H9 (cell line): ENCODE measurements around the gene TNMD. TPM values are rescaled to one million over a fixed set of nuclear protein-coding genes. Genes with fewer than 3 reads are reported as not detected.

Source experiments
- DNase-seq: peaks from one replicate; pipeline ENCODE4 v3.0.0-alpha.2; 2017
- H2AFZ ChIP-seq: one replicate; pipeline ENCODE4 v1.6.1; 2013; ENCODE audit warnings: mild to moderate bottlenecking, low read length, control low read depth, moderate library complexity
- H2AK5ac ChIP-seq: 2 replicates; pipeline ENCODE4 v1.6.1; 2013; ENCODE audit warnings: low read length, control low read depth, mixed read lengths; ENCODE audit not compliant: insufficient read length
- H2BK120ac ChIP-seq: one replicate; pipeline ENCODE4 v1.6.1; 2013; ENCODE audit warnings: low read depth, mild to moderate bottlenecking, low read length, control low read depth, inconsistent platforms; ENCODE audit not compliant: poor library complexity, severe bottlenecking
- H2BK12ac ChIP-seq: 2 replicates; pipeline ENCODE4 v1.6.1; 2013; ENCODE audit warnings: low read length, control low read depth, mixed read lengths, low read depth; ENCODE audit not compliant: insufficient read length
- H2BK15ac ChIP-seq: 2 replicates; pipeline ENCODE4 v1.6.1; 2013; ENCODE audit warnings: low read depth, low read length, control low read depth
- H2BK20ac ChIP-seq: one replicate; pipeline ENCODE4 v1.6.1; 2013; ENCODE audit warnings: low read depth, mild to moderate bottlenecking, low read length, control low read depth, inconsistent platforms; ENCODE audit not compliant: poor library complexity, severe bottlenecking
- H2BK5ac ChIP-seq: 2 replicates; pipeline ENCODE4 v1.6.1; 2013; ENCODE audit warnings: low read length, control low read depth, mixed read lengths; ENCODE audit not compliant: insufficient read length
- H3K14ac ChIP-seq: 2 replicates; pipeline ENCODE4 v1.6.1; 2013; ENCODE audit warnings: low read length, control low read depth; ENCODE audit not compliant: insufficient read depth
- H3K18ac ChIP-seq: 2 replicates; pipeline ENCODE4 v1.6.1; 2013; ENCODE audit warnings: low read depth, mild to moderate bottlenecking, mixed read lengths, low read length, control low read depth; ENCODE audit not compliant: insufficient read length
- H3K23ac ChIP-seq: 2 replicates; pipeline ENCODE4 v1.6.1; 2013; ENCODE audit warnings: low read length, control low read depth, mixed read lengths, low read depth; ENCODE audit not compliant: insufficient read length
- H3K23me2 ChIP-seq: 2 replicates; pipeline ENCODE4 v1.6.1; 2013; ENCODE audit warnings: low read depth, mild to moderate bottlenecking, mixed read lengths, low read length, control low read depth; ENCODE audit not compliant: insufficient read length, poor library complexity, severe bottlenecking
- H3K27ac ChIP-seq: 2 replicates; pipeline ENCODE4 v1.5.1; 2013; ENCODE audit warnings: low read length, control low read depth, mixed read lengths, low read depth; ENCODE audit not compliant: insufficient read length
- H3K27me3 ChIP-seq: 2 replicates; pipeline ENCODE4 v1.6.1; 2013; ENCODE audit warnings: low read length, control low read depth, inconsistent platforms; ENCODE audit not compliant: insufficient read depth
- H3K4ac ChIP-seq: 2 replicates; pipeline ENCODE4 v1.6.1; 2013; ENCODE audit warnings: low read depth, mild to moderate bottlenecking, control low read depth, inconsistent platforms, low read length, moderate library complexity
- H3K4me1 ChIP-seq: 2 replicates; pipeline ENCODE4 v1.6.1; 2013; ENCODE audit warnings: low read length, control low read depth, inconsistent platforms; ENCODE audit not compliant: insufficient read depth
- H3K4me2 ChIP-seq: 2 replicates; pipeline ENCODE4 v1.6.1; 2013; ENCODE audit warnings: low read length, control low read depth, mixed read lengths; ENCODE audit not compliant: insufficient read length, insufficient read depth
- H3K56ac ChIP-seq: 2 replicates; pipeline ENCODE4 v1.6.1; 2013; ENCODE audit warnings: low read depth, mild to moderate bottlenecking, mixed read lengths, low read length, control low read depth; ENCODE audit not compliant: insufficient read length
- H3K79me1 ChIP-seq: 2 replicates; pipeline ENCODE4 v1.6.1; 2013; ENCODE audit warnings: low read depth, mild to moderate bottlenecking, moderate library complexity, low read length, control low read depth, inconsistent platforms; ENCODE audit not compliant: insufficient read depth, poor library complexity, severe bottlenecking
- H3K79me2 ChIP-seq: 2 replicates; pipeline ENCODE4 v1.6.1; 2013; ENCODE audit warnings: low read length, control low read depth, inconsistent platforms; ENCODE audit not compliant: insufficient read depth
- H3K9ac ChIP-seq: 2 replicates; pipeline ENCODE4 v1.6.1; 2013; ENCODE audit warnings: low read length, control low read depth, mixed read lengths; ENCODE audit not compliant: insufficient read length; ENCODE audit errors: extremely low read depth
- H3K9me3 ChIP-seq: one replicate; pipeline ENCODE4 v1.6.1; 2013; ENCODE audit warnings: low read depth, low read length, inconsistent platforms; ENCODE audit not compliant: control insufficient read depth
- H3T11ph ChIP-seq: one replicate; pipeline ENCODE4 v1.6.1; 2013; ENCODE audit warnings: mild to moderate bottlenecking, low read length, control low read depth, inconsistent platforms
- H4K20me1 ChIP-seq: one replicate; pipeline ENCODE4 v1.6.1; 2013; ENCODE audit not compliant: control insufficient read depth, insufficient read length, insufficient read depth
- H4K5ac ChIP-seq: 2 replicates; pipeline ENCODE4 v1.6.1; 2013; ENCODE audit warnings: low read depth, mild to moderate bottlenecking, mixed read lengths, low read length, control low read depth; ENCODE audit not compliant: insufficient read length
- H4K8ac ChIP-seq: replicated peaks from 2 replicates; pipeline ENCODE4 v1.6.1; 2013; ENCODE audit warnings: low read length, control low read depth, mixed read lengths, low read depth; ENCODE audit not compliant: insufficient read length
- H4K91ac ChIP-seq: 2 replicates; pipeline ENCODE4 v1.6.1; 2013; ENCODE audit warnings: low read depth, mild to moderate bottlenecking, moderate library complexity, mixed read lengths, low read length, control low read depth; ENCODE audit not compliant: insufficient read length
- H3K27ac Mint-ChIP-seq, 3 experiments: 2 replicates in 2 of 3; 3 replicates in 1 of 3; pipeline ENCODE4 v1.8.0; 2020 to 2021; ENCODE audit warnings: mixed read lengths in 3 of 3, mild to moderate bottlenecking in 1 of 3, moderate library complexity in 1 of 3
- H3K27me3 Mint-ChIP-seq: 2 replicates; pipeline ENCODE4 v1.8.0; 2021; ENCODE audit warnings: low read depth, mild to moderate bottlenecking, moderate library complexity, mixed read lengths
- H3K36me3 Mint-ChIP-seq, 3 experiments: 2 replicates in 2 of 3; 3 replicates in 1 of 3; pipeline ENCODE4 v1.8.0; 2020 to 2021; ENCODE audit warnings: low read depth in 3 of 3, mixed read lengths in 3 of 3; ENCODE audit not compliant: insufficient read depth in 1 of 3
- H3K4me1 Mint-ChIP-seq, 2 experiments: 2 replicates each; pipeline ENCODE4 v1.8.0; 2020; ENCODE audit warnings: mixed read lengths in 2 of 2
- H3K4me3 Mint-ChIP-seq, 2 experiments: 2 replicates in 1 of 2; 3 replicates in 1 of 2; pipeline ENCODE4 v1.8.0; 2020 to 2021; ENCODE audit warnings: mild to moderate bottlenecking in 2 of 2, mixed read lengths in 2 of 2, moderate library complexity in 1 of 2
- H3K9me3 Mint-ChIP-seq, 2 experiments: 2 replicates in 1 of 2; 3 replicates in 1 of 2; pipeline ENCODE4 v1.8.0; 2020; ENCODE audit warnings: mild to moderate bottlenecking in 2 of 2, mixed read lengths in 2 of 2, moderate library complexity in 1 of 2
- WGBS: extraction: QIAGEN DNeasy Blood & Tissue Kit; methylation state at CpG from one replicate; pipeline ENCODE4 v1.1.7; 2013; ENCODE audit warnings: missing lambda C conversion rate, low lambda C conversion rate, mixed read lengths; ENCODE audit not compliant: insufficient read length; ENCODE audit errors: extremely low coverage; 5-methylcytosine and 5-hydroxymethylcytosine counted together
- total RNA-seq: library from RNA; stranded (reverse); gene quantifications from 2 replicates; pipeline ENCODE4 v1.2.1, GENCODE V29; 2021
- TF ChIP-seq, protein P1 (sequence below): fragments of 200-600 bp; sonication (generic); conservative IDR thresholded peaks from 3 replicates; pipeline ENCODE4 v1.8.0; 2021; ENCODE audit warnings: antibody characterized with exemption, mild to moderate bottlenecking

TNMD gene
- total RNA-seq, 1 experiment from 2014 or later: 1.7 TPM

DNA sequence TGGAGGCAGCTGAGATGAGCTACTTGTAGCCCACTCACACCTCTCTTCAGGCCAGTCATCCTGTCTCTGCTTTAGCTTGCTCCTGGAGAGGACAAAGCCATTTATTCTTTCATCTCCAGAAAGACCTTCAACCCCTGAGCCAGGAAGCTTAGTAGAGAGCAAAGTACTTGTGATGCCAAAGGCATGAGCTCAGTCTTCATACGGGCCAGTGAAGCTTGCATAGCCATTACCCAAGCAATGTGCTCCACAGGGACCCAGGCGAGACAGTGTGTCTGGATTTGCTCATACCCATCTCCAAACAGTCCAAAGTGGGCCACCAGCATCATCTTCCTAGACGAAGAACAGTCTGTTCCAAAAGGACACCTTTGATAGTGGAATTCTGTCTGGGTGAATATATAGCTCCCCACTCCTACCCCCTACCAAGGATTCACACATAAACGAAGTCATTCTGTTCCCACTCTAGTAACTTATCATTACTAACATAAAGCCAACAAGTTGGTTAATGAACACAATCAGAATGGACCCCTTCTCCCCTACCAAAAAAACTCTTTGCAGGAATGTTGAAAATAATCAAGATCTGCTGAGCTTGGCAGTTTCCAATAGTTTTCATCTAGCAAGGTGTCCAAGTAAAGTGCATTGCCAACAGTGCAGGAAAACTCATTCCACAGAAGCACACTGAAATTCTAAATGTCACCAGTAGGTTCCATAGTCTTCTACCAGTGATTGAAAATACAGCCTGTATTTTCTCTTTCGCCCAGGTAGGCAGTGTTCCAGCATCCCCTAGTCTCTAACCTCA is 6.7 kb downstream of the TNMD start:
- Histone ChIP-seq H4K20me1 (no peaks in the 10 kb centered on the region), H3K18ac (no peak overlapping the region), H3K27me3 (no peaks in the 10 kb centered on the region), H2BK20ac (no peak overlapping the region), H3K4me1 (peaks cover 10% of the 10 kb centered on the region; the same call in 1 of the 2 replicates), H3K56ac (no peak overlapping the region), H2AFZ (no peak overlapping the region), H3K9ac (no peak overlapping the region), H3K4me2 (no peak overlapping the region), H2BK12ac (no peak overlapping the region), H4K8ac (no peak overlapping the region), H3K9me3 (no peaks in the 10 kb centered on the region), H3K23me2 (no peaks in the 10 kb centered on the region), H2BK120ac (no peak overlapping the region), H2BK15ac (no peak overlapping the region), H4K5ac (no peak overlapping the region), H3K23ac (no peak overlapping the region), H2AK5ac (no peak overlapping the region), H3K79me2 (no peaks in the 10 kb centered on the region), H4K91ac (no peak overlapping the region), H2BK5ac (no peak overlapping the region), H3K4ac (no peak overlapping the region), H3T11ph (no peak overlapping the region), H3K79me1 (no peaks in the 10 kb centered on the region), H3K27ac (no peak overlapping the region), H3K14ac (no peak overlapping the region)
- no peak for DNase-seq
- no peak overlapping the region for H3K27ac Mint-ChIP-seq
- H3K27me3 Mint-ChIP-seq: peaks cover 8% of the 10 kb centered on the region
- H3K4me3 Mint-ChIP-seq: no peak overlapping the region
- TF ChIP-seq, protein P1, sequence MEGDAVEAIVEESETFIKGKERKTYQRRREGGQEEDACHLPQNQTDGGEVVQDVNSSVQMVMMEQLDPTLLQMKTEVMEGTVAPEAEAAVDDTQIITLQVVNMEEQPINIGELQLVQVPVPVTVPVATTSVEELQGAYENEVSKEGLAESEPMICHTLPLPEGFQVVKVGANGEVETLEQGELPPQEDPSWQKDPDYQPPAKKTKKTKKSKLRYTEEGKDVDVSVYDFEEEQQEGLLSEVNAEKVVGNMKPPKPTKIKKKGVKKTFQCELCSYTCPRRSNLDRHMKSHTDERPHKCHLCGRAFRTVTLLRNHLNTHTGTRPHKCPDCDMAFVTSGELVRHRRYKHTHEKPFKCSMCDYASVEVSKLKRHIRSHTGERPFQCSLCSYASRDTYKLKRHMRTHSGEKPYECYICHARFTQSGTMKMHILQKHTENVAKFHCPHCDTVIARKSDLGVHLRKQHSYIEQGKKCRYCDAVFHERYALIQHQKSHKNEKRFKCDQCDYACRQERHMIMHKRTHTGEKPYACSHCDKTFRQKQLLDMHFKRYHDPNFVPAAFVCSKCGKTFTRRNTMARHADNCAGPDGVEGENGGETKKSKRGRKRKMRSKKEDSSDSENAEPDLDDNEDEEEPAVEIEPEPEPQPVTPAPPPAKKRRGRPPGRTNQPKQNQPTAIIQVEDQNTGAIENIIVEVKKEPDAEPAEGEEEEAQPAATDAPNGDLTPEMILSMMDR: no peak
- H3K9me3 Mint-ChIP-seq: peaks cover 0 to 64% of the 10 kb centered on the region in 2 experiments; a peak in 2 of 5 replicates
- H3K4me1 Mint-ChIP-seq: peaks cover 28 to 40% of the 10 kb centered on the region in 2 experiments
- no CpG with 5 or more reads among the region's 5 CpGs for WGBS
- no peaks in the 10 kb centered on the region for H3K36me3 Mint-ChIP-seq
